H9 (cell line): ENCODE measurements around the gene DTHD1. TPM values are rescaled to one million over a fixed set of nuclear protein-coding genes. Genes with fewer than 3 reads are reported as not detected.

ENCODE experiments used
- DNase-seq: peaks from one replicate; pipeline ENCODE4 v3.0.0-alpha.2; 2017
- H2AFZ ChIP-seq: one replicate; pipeline ENCODE4 v1.6.1; 2013; ENCODE audit warnings: mild to moderate bottlenecking, low read length, control low read depth, moderate library complexity
- H2AK5ac ChIP-seq: 2 replicates; pipeline ENCODE4 v1.6.1; 2013; ENCODE audit warnings: low read length, control low read depth, mixed read lengths; ENCODE audit not compliant: insufficient read length
- H2BK120ac ChIP-seq: one replicate; pipeline ENCODE4 v1.6.1; 2013; ENCODE audit warnings: low read depth, mild to moderate bottlenecking, low read length, control low read depth, inconsistent platforms; ENCODE audit not compliant: poor library complexity, severe bottlenecking
- H2BK12ac ChIP-seq: 2 replicates; pipeline ENCODE4 v1.6.1; 2013; ENCODE audit warnings: low read length, control low read depth, mixed read lengths, low read depth; ENCODE audit not compliant: insufficient read length
- H2BK15ac ChIP-seq: 2 replicates; pipeline ENCODE4 v1.6.1; 2013; ENCODE audit warnings: low read depth, low read length, control low read depth
- H2BK20ac ChIP-seq: one replicate; pipeline ENCODE4 v1.6.1; 2013; ENCODE audit warnings: low read depth, mild to moderate bottlenecking, low read length, control low read depth, inconsistent platforms; ENCODE audit not compliant: poor library complexity, severe bottlenecking
- H2BK5ac ChIP-seq: 2 replicates; pipeline ENCODE4 v1.6.1; 2013; ENCODE audit warnings: low read length, control low read depth, mixed read lengths; ENCODE audit not compliant: insufficient read length
- H3K14ac ChIP-seq: 2 replicates; pipeline ENCODE4 v1.6.1; 2013; ENCODE audit warnings: low read length, control low read depth; ENCODE audit not compliant: insufficient read depth
- H3K18ac ChIP-seq: 2 replicates; pipeline ENCODE4 v1.6.1; 2013; ENCODE audit warnings: low read depth, mild to moderate bottlenecking, mixed read lengths, low read length, control low read depth; ENCODE audit not compliant: insufficient read length
- H3K23ac ChIP-seq: 2 replicates; pipeline ENCODE4 v1.6.1; 2013; ENCODE audit warnings: low read length, control low read depth, mixed read lengths, low read depth; ENCODE audit not compliant: insufficient read length
- H3K23me2 ChIP-seq: 2 replicates; pipeline ENCODE4 v1.6.1; 2013; ENCODE audit warnings: low read depth, mild to moderate bottlenecking, mixed read lengths, low read length, control low read depth; ENCODE audit not compliant: insufficient read length, poor library complexity, severe bottlenecking
- H3K27ac ChIP-seq: 2 replicates; pipeline ENCODE4 v1.5.1; 2013; ENCODE audit warnings: low read length, control low read depth, mixed read lengths, low read depth; ENCODE audit not compliant: insufficient read length
- H3K27me3 ChIP-seq: 2 replicates; pipeline ENCODE4 v1.6.1; 2013; ENCODE audit warnings: low read length, control low read depth, inconsistent platforms; ENCODE audit not compliant: insufficient read depth
- H3K4ac ChIP-seq: 2 replicates; pipeline ENCODE4 v1.6.1; 2013; ENCODE audit warnings: low read depth, mild to moderate bottlenecking, control low read depth, inconsistent platforms, low read length, moderate library complexity
- H3K4me1 ChIP-seq: 2 replicates; pipeline ENCODE4 v1.6.1; 2013; ENCODE audit warnings: low read length, control low read depth, inconsistent platforms; ENCODE audit not compliant: insufficient read depth
- H3K4me2 ChIP-seq: 2 replicates; pipeline ENCODE4 v1.6.1; 2013; ENCODE audit warnings: low read length, control low read depth, mixed read lengths; ENCODE audit not compliant: insufficient read length, insufficient read depth
- H3K56ac ChIP-seq: 2 replicates; pipeline ENCODE4 v1.6.1; 2013; ENCODE audit warnings: low read depth, mild to moderate bottlenecking, mixed read lengths, low read length, control low read depth; ENCODE audit not compliant: insufficient read length
- H3K79me1 ChIP-seq: 2 replicates; pipeline ENCODE4 v1.6.1; 2013; ENCODE audit warnings: low read depth, mild to moderate bottlenecking, moderate library complexity, low read length, control low read depth, inconsistent platforms; ENCODE audit not compliant: insufficient read depth, poor library complexity, severe bottlenecking
- H3K79me2 ChIP-seq: 2 replicates; pipeline ENCODE4 v1.6.1; 2013; ENCODE audit warnings: low read length, control low read depth, inconsistent platforms; ENCODE audit not compliant: insufficient read depth
- H3K9ac ChIP-seq: 2 replicates; pipeline ENCODE4 v1.6.1; 2013; ENCODE audit warnings: low read length, control low read depth, mixed read lengths; ENCODE audit not compliant: insufficient read length; ENCODE audit errors: extremely low read depth
- H3K9me3 ChIP-seq: one replicate; pipeline ENCODE4 v1.6.1; 2013; ENCODE audit warnings: low read depth, low read length, inconsistent platforms; ENCODE audit not compliant: control insufficient read depth
- H3T11ph ChIP-seq: one replicate; pipeline ENCODE4 v1.6.1; 2013; ENCODE audit warnings: mild to moderate bottlenecking, low read length, control low read depth, inconsistent platforms
- H4K20me1 ChIP-seq: one replicate; pipeline ENCODE4 v1.6.1; 2013; ENCODE audit not compliant: control insufficient read depth, insufficient read length, insufficient read depth
- H4K5ac ChIP-seq: 2 replicates; pipeline ENCODE4 v1.6.1; 2013; ENCODE audit warnings: low read depth, mild to moderate bottlenecking, mixed read lengths, low read length, control low read depth; ENCODE audit not compliant: insufficient read length
- H4K8ac ChIP-seq: replicated peaks from 2 replicates; pipeline ENCODE4 v1.6.1; 2013; ENCODE audit warnings: low read length, control low read depth, mixed read lengths, low read depth; ENCODE audit not compliant: insufficient read length
- H4K91ac ChIP-seq: 2 replicates; pipeline ENCODE4 v1.6.1; 2013; ENCODE audit warnings: low read depth, mild to moderate bottlenecking, moderate library complexity, mixed read lengths, low read length, control low read depth; ENCODE audit not compliant: insufficient read length
- H3K27ac Mint-ChIP-seq, 3 experiments: 2 replicates in 2 of 3; 3 replicates in 1 of 3; pipeline ENCODE4 v1.8.0; 2020 to 2021; ENCODE audit warnings: mixed read lengths in 3 of 3, mild to moderate bottlenecking in 1 of 3, moderate library complexity in 1 of 3
- H3K27me3 Mint-ChIP-seq: 2 replicates; pipeline ENCODE4 v1.8.0; 2021; ENCODE audit warnings: low read depth, mild to moderate bottlenecking, moderate library complexity, mixed read lengths
- H3K36me3 Mint-ChIP-seq, 3 experiments: 2 replicates in 2 of 3; 3 replicates in 1 of 3; pipeline ENCODE4 v1.8.0; 2020 to 2021; ENCODE audit warnings: low read depth in 3 of 3, mixed read lengths in 3 of 3; ENCODE audit not compliant: insufficient read depth in 1 of 3
- H3K4me1 Mint-ChIP-seq, 2 experiments: 2 replicates each; pipeline ENCODE4 v1.8.0; 2020; ENCODE audit warnings: mixed read lengths in 2 of 2
- H3K4me3 Mint-ChIP-seq, 2 experiments: 2 replicates in 1 of 2; 3 replicates in 1 of 2; pipeline ENCODE4 v1.8.0; 2020 to 2021; ENCODE audit warnings: mild to moderate bottlenecking in 2 of 2, mixed read lengths in 2 of 2, moderate library complexity in 1 of 2
- H3K9me3 Mint-ChIP-seq, 2 experiments: 2 replicates in 1 of 2; 3 replicates in 1 of 2; pipeline ENCODE4 v1.8.0; 2020; ENCODE audit warnings: mild to moderate bottlenecking in 2 of 2, mixed read lengths in 2 of 2, moderate library complexity in 1 of 2
- CTCF ChIP-seq: fragments of 200-600 bp; sonication (generic); conservative IDR thresholded peaks from 3 replicates; pipeline ENCODE4 v1.8.0; 2021; ENCODE audit warnings: antibody characterized with exemption, mild to moderate bottlenecking
- WGBS: extraction: QIAGEN DNeasy Blood & Tissue Kit; methylation state at CpG from one replicate; pipeline ENCODE4 v1.1.7; 2013; ENCODE audit warnings: missing lambda C conversion rate, low lambda C conversion rate, mixed read lengths; ENCODE audit not compliant: insufficient read length; ENCODE audit errors: extremely low coverage; 5-methylcytosine and 5-hydroxymethylcytosine counted together
- total RNA-seq: library from RNA; stranded (reverse); gene quantifications from 2 replicates; pipeline ENCODE4 v1.2.1, GENCODE V29; 2021

DTHD1 gene
- total RNA-seq, 1 experiment from 2014 or later, result not detected

- no peak overlapping the region for H2BK20ac ChIP-seq
- Mint-ChIP-seq H3K36me3 (no peaks in the 10 kb centered on the region; a peak in 1 of 7 replicates), H3K27me3 (peaks cover 37% of the 10 kb centered on the region), H3K4me1 (peaks cover 10 to 13% of the 10 kb centered on the region in 2 experiments), H3K27ac (no peak overlapping the region), H3K4me3 (peak overlapping the region in 1 of 2 experiments; percentile 78; a peak in 1 of 5 replicates), H3K9me3 (no peaks in the 10 kb centered on the region)
- no peak overlapping the region for H4K5ac ChIP-seq
- no peaks in the 10 kb centered on the region for H3K79me1 ChIP-seq
- no peak overlapping the region for H3K27ac ChIP-seq
- no peak for DNase-seq
- H2AK5ac ChIP-seq, result no peak overlapping the region
- H2BK12ac ChIP-seq, result no peak overlapping the region
- H3K9ac ChIP-seq, result no peak overlapping the region
- WGBS, result no CpG with 5 or more reads among the region's 7 CpGs
- no peak overlapping the region for H3K23ac ChIP-seq
- no peak overlapping the region for H3K18ac ChIP-seq
- H3K9me3 ChIP-seq, result no peaks in the 10 kb centered on the region
- H3K4me2 ChIP-seq, result no peak overlapping the region
- no peak overlapping the region for H4K91ac ChIP-seq
- no peak overlapping the region for H2AFZ ChIP-seq
- H4K20me1 ChIP-seq, result no peaks in the 10 kb centered on the region
- H4K8ac ChIP-seq, result no peak overlapping the region
- H2BK5ac ChIP-seq, result no peak overlapping the region
- no peak overlapping the region for H2BK120ac ChIP-seq
- H3K4ac ChIP-seq, result no peak overlapping the region
- H3K27me3 ChIP-seq, result no peaks in the 10 kb centered on the region
- no peak overlapping the region for H3T11ph ChIP-seq
- no peaks in the 10 kb centered on the region for H3K4me1 ChIP-seq
- H3K56ac ChIP-seq, result no peak overlapping the region
- no peak overlapping the region for H3K14ac ChIP-seq
- no peaks in the 10 kb centered on the region for H3K23me2 ChIP-seq
- H2BK15ac ChIP-seq, result no peak overlapping the region
- H3K79me2 ChIP-seq, result no peaks in the 10 kb centered on the region
- TF ChIP-seq CTCF, result no peak
Measured at GRCh38 chr4:36242629-36243354, 38.6 kb upstream of the DTHD1 start.
